Stimulated activated CD4-positive, alpha-beta T cell treated with anti-CD3 and anti-CD28 coated beads, Interleukin-1b, Interleukin-23, amount 100 ng/mL, for 48 hours (primary cell): Measurements from ENCODE around the gene EGLN1.

Source experiments
- DNase-seq: peaks from one replicate; pipeline ENCODE4 v3.0.0-alpha.2; 2020

EGLN1 gene

GRCh38 chr1:231420959-231421545 lies 1.0 kb downstream of the EGLN1 start:
- DNase-seq: peak; percentile 23

DNA sequence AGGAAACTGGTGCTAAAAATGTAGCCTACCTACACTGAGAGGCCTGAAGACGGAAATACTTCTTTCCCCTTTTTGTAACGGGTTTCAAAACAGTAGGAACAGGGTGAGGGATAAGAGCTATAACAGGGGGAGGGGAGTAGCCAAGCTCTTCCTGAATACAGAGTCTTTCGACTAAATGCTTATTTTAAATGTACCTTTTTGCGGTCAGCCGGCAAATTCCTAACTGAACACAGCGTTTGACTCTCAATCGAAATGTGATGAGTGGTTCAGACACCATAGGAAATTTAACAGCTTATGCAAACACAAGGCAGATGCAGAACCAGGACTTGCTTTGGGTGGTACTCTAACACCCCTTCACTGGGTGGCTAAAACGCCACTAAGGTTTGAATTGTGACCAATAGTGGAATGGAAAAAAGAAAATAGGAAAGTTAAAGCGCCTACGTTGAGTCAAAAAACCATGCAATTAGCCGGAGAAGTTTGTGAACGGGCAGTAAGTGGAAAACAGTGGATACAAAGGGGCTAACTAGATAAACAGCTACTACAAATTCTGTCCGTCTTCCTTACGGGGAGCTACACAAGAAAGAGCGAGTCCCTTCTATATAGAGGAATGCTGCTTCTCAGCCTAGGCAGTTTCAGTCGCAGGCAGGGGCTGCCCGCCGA lies 1.7 kb downstream of the EGLN1 start:
- DNase-seq: no peak

- no peak for DNase-seq
Measured at GRCh38 chr1:231419738-231420298, 2.3 kb downstream of the EGLN1 start.

- DNase-seq: no peak
Measured at GRCh38 chr1:231419147-231419546, 2.9 kb downstream of the EGLN1 start.

GRCh38 chr1:231418741-231419107 lies 3.4 kb downstream of the EGLN1 start:
- DNase-seq: no peak

DNA sequence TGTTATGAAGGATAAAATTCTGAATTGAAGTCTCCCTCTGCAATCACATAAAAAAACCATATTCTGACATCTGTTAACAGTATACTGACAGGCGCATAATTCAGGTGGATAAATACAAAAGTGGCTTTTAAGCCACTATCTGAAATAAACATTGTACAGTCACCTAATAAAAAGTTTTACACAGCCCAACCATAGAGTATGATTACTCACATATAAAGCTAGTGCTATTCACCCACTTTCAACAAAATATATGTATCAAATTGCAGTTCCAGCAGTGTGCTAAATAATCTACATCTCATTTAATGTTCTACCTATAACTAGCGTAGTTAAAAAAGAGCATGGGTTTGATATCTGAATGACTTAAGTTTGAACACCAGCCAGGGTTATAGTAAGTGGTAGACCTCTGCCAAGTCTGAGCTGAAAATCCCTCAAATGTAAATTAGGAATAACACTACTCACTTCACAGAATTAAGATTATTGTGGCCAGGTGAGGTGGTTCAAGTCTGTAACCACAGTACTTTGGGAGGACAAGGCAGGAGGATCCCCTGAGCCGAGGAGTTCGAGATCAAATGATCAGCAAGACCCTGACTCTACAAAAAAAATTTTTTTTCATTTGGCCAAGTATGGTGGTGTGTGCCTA lies 3.9 kb downstream of the EGLN1 start:
- no peak for DNase-seq

- DNase-seq: no peak
Measured at GRCh38 chr1:231417513-231417912, 4.6 kb downstream of the EGLN1 start.

- no peak for DNase-seq
Measured at GRCh38 chr1:231416901-231417300, 5.2 kb downstream of the EGLN1 start.

GRCh38 chr1:231415018-231415583 lies 7.0 kb downstream of the EGLN1 start:
- no peak for DNase-seq

GRCh38 chr1:231414260-231415016 lies 7.6 kb downstream of the EGLN1 start:
- DNase-seq: no peak

DNA sequence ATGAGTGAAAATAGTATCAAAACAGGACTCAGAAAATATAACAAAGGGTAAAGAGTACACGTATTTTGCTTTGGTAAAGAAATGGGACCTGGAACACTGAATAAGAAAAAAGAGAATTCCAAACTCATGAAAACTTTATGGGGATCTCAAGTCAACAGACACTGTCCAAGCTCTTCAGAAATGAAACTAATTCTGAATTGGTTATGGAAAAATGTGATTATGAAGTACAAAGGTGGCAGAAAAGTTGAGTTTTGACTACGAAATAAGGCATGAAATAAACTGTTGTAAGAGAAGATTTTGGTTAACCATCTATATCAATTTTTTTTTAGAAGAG lies 8.4 kb downstream of the EGLN1 start:
- DNase-seq: no peak

- no peak for DNase-seq
Measured at GRCh38 chr1:231411036-231411531, 11.0 kb downstream of the EGLN1 start.

GRCh38 chr1:231410036-231410612 lies 12.0 kb downstream of the EGLN1 start:
- no peak for DNase-seq

DNA sequence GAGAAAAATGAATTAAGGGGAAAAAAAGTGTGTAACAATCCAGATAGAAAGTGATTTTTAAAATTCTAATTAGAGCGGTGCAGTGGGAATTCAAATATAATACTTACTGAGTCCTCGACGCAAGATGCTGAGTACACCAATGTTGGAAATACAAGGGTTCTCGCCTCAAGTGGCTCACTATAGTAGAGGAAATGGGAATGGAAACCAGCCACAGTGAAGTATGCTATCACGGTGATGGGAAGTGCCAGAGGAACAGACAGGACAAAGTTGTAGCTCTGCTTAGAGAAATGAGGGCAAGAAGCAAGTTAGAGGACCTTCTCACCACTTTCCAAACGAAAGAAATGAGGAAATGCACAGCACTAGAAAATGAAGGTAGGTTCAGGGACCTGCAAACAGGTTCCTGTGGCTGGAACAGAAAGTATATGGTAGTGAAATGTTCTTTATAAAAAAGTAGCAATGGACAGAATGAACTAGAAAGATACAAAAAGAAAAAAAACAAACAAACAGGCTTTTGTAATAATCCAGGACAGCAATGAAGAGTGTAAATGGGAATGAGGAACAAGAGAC lies 13.5 kb downstream of the EGLN1 start:
- no peak for DNase-seq

GRCh38 chr1:231407547-231408396 lies 14.3 kb downstream of the EGLN1 start:
- no peak for DNase-seq

GRCh38 chr1:231407049-231407448 lies 15.0 kb downstream of the EGLN1 start:
- no peak for DNase-seq

DNA sequence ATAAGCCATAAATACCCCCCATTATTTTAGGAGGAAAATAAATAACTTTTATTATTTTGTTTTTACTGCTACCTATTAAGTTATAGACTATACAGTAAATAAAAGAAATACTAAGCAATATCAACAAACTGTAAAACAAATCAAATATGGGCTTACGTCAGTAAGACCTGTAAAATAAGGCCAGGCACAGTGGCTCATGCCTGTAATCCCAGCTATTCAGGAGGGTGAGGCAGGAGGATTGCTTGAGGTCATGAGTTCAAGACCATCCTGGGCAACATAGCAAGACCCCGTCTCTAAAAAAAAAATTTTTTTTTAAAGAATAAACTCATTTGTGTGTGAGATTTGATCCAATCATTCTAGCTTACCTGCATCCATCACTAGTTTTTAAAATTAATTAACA lies 17.8 kb downstream of the EGLN1 start:
- DNase-seq: no peak

GRCh38 chr1:231401478-231401877 lies 20.6 kb downstream of the EGLN1 start:
- DNase-seq: no peak

- DNase-seq: no peak
Measured at GRCh38 chr1:231397886-231398671, 24.0 kb downstream of the EGLN1 start.

DNA sequence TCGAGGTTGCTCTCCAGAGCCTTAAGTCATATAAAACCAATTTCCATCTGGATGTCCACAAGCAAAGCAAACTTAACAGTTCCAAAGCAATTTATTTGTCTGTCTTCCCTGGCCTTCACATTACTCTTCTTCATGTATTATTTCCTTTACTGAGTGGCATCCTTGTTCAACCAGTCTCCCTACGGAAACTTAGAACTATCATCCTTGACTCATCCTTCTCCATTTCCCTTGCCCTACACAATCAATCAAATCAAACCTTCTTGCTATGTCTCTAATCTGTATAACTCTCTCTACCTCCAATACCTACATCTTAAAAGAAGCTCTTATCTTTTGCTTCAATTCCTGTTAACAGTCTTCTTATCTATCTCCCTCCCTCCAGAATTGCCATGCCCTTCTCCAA lies 25.4 kb downstream of the EGLN1 start:
- no peak for DNase-seq

DNA sequence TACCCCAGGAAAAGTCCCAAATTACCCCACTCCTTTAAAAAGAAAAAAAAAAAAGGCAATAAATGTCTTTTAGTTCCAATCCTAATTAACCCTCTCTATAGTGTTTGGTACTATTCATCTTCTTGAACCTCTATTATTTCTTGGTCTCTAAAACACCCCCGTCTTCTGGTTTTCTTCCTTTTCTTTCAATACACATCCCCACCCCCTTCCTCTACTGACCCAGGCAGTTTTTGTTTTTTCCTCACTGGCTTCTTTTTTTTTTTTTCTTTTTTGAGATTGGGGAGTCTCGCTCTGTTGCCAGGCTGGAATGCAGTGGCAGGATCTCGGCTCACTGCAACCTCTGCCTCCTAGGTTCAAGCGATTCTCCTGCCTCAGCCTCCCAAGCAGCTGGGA lies 26.1 kb downstream of the EGLN1 start:
- no peak for DNase-seq
